Progenitor cell of endocrine pancreas (in vitro differentiated cells): ENCODE measurements around the gene EOMES. TPM values are rescaled to one million over a fixed set of nuclear protein-coding genes. Genes with fewer than 3 reads are reported as not detected.

Source experiments
- DNase-seq: peaks from one replicate; pipeline ENCODE4 v3.0.0; 2021; ENCODE audit warnings: low spot score; ENCODE audit not compliant: unreplicated experiment
- H3K27ac Mint-ChIP-seq: 2 replicates; pipeline ENCODE4 v1.8.0; 2021; ENCODE audit warnings: mild to moderate bottlenecking, moderate library complexity, mixed read lengths
- H3K27me3 Mint-ChIP-seq: 2 replicates; pipeline ENCODE4 v1.8.0; 2021; ENCODE audit warnings: mixed read lengths
- H3K36me3 Mint-ChIP-seq: 2 replicates; pipeline ENCODE4 v1.8.0; 2022; ENCODE audit warnings: mixed read lengths; ENCODE audit not compliant: insufficient read depth
- H3K4me1 Mint-ChIP-seq: 2 replicates; pipeline ENCODE4 v1.8.0; 2021; ENCODE audit warnings: low read depth, mixed read lengths
- H3K4me3 Mint-ChIP-seq: 2 replicates; pipeline ENCODE4 v1.8.0; 2021; ENCODE audit warnings: low read depth, mild to moderate bottlenecking, moderate library complexity, mixed read lengths
- H3K9me3 Mint-ChIP-seq: 2 replicates; pipeline ENCODE4 v1.8.0; 2021; ENCODE audit warnings: low read depth, mixed read lengths
- CTCF ChIP-seq: fragments of 200-600 bp; sonication (generic); IDR thresholded peaks from one replicate; pipeline ENCODE4 v1.5.0; 2021; ENCODE audit warnings: antibody characterized with exemption, mild to moderate bottlenecking; ENCODE audit not compliant: unreplicated experiment
- total RNA-seq: library from RNA; stranded (reverse); gene quantifications from 2 replicates; pipeline ENCODE4 v1.2.1, GENCODE V29; 2021

The EOMES gene
- total RNA-seq, 1 donor from 2014 or later: not detected

DNA sequence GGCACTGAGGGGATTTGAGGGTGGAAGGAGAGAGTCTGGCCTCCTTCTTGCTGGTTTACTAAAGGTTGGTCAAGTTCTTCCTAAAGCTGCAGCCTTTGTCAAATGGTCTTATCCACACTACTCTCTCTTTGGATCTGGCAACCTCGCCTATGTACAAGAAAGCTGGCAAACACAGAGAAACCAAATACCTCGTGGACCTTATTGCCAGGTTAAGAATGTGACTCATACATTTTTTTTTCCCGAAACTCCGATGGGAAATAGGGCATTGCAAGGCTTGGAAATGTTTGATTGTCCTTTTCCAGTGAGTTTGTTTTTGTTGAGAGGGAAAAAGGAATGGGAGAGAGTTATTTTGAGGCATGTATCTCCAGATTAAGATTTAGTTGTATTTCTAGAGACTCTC is 13.9 kb downstream of the EOMES start:
- H3K27me3 Mint-ChIP-seq: peaks cover 34% of the 10 kb centered on the region

GRCh38 chr3:27699067-27699466 is 23.1 kb downstream of the EOMES start:
- no peak for DNase-seq
- Mint-ChIP-seq H3K9me3 (peaks cover 10% of the 10 kb centered on the region), H3K27ac (no peak overlapping the region), H3K27me3 (no peaks in the 10 kb centered on the region), H3K4me1 (no peaks in the 10 kb centered on the region), H3K4me3 (no peak overlapping the region), H3K36me3 (no peaks in the 10 kb centered on the region)
- no peak for TF ChIP-seq CTCF

More for the DNA sequence above, 13.9 kb downstream of the EOMES start:
- no peaks in the 10 kb centered on the region for H3K36me3 Mint-ChIP-seq
- no peak overlapping the region for H3K27ac Mint-ChIP-seq
- no peak overlapping the region for H3K4me3 Mint-ChIP-seq
- TF ChIP-seq CTCF: no peak
- H3K9me3 Mint-ChIP-seq: no peaks in the 10 kb centered on the region
- peaks cover 9% of the 10 kb centered on the region for H3K4me1 Mint-ChIP-seq
- DNase-seq: no peak

DNA sequence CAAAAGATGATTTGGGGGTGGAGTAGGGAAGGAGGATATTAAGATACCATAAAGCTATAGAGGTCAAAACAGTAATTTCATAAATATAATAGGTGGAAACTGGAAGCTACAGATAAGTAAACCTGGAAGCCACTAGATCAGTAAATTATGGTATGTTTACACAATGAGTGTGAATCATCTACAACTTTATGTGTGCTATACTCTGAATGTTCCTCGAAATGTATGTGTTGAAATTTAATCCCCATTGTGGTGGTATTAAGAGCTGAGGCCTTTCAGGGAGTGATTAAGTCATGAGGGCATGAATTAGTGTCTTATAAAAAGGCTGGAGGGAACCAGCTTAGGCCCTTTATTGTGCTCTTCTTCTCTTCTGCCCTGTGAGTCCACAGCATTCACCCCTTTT is 25.2 kb downstream of the EOMES start:
- no peaks in the 10 kb centered on the region for H3K36me3 Mint-ChIP-seq
- no peaks in the 10 kb centered on the region for H3K27me3 Mint-ChIP-seq
- H3K27ac Mint-ChIP-seq: no peak overlapping the region
- no peak for TF ChIP-seq CTCF
- H3K9me3 Mint-ChIP-seq: peaks cover 17% of the 10 kb centered on the region
- H3K4me3 Mint-ChIP-seq: no peak overlapping the region
- DNase-seq: no peak
- H3K4me1 Mint-ChIP-seq: no peaks in the 10 kb centered on the region

GRCh38 chr3:27695636-27696035 is 26.5 kb downstream of the EOMES start:
- DNase-seq: no peak
- H3K27me3 Mint-ChIP-seq: no peaks in the 10 kb centered on the region
- no peak overlapping the region for H3K4me3 Mint-ChIP-seq
- no peak overlapping the region for H3K27ac Mint-ChIP-seq
- no peak for TF ChIP-seq CTCF
- H3K4me1 Mint-ChIP-seq: no peaks in the 10 kb centered on the region
- peaks cover 23% of the 10 kb centered on the region for H3K9me3 Mint-ChIP-seq
- no peaks in the 10 kb centered on the region for H3K36me3 Mint-ChIP-seq

GRCh38 chr3:27688053-27688452 is 34.1 kb downstream of the EOMES start:
- Mint-ChIP-seq H3K27ac (no peak overlapping the region), H3K27me3 (no peaks in the 10 kb centered on the region), H3K9me3 (peaks cover 22% of the 10 kb centered on the region), H3K4me1 (no peaks in the 10 kb centered on the region), H3K36me3 (no peaks in the 10 kb centered on the region), H3K4me3 (no peak overlapping the region)
- TF ChIP-seq CTCF: no peak
- DNase-seq: no peak
